G401.6 (cell line): ENCODE data around the gene FLAD1.
A peak's percentile ranks its signal among the peaks of the same experiment; 100 is the strongest.
"Not testable (repeated sequence)": the region's sequence is repeated elsewhere in the genome, so short reads cannot be mapped to it uniquely, and the experiment has no call there.

Source experiments
- FAIRE-seq: peaks from 2 replicates; lab custom pipeline; 2012; peaks lifted over from hg19 to GRCh38; lab: Jason Lieb, UNC

The FLAD1 gene

DNA sequence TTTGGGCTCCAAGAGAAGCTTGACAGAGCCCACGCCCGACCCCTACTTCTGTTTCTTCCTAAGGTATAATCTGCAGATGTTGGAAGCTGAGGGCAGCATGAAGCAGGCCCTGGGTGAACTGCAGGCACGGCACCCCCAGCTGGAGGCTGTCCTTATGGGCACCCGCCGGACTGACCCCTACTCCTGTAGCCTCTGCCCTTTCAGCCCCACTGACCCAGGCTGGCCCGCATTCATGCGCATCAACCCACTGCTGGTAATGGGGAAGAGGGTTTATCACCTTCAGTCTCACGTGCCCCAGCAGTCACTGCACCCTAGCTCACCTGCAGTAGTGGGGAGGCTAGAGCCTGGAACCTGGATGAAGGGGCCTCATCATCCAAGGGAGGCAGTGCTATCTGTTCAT, 7.1 kb downstream of the FLAD1 start:
- FAIRE-seq = no peak

DNA sequence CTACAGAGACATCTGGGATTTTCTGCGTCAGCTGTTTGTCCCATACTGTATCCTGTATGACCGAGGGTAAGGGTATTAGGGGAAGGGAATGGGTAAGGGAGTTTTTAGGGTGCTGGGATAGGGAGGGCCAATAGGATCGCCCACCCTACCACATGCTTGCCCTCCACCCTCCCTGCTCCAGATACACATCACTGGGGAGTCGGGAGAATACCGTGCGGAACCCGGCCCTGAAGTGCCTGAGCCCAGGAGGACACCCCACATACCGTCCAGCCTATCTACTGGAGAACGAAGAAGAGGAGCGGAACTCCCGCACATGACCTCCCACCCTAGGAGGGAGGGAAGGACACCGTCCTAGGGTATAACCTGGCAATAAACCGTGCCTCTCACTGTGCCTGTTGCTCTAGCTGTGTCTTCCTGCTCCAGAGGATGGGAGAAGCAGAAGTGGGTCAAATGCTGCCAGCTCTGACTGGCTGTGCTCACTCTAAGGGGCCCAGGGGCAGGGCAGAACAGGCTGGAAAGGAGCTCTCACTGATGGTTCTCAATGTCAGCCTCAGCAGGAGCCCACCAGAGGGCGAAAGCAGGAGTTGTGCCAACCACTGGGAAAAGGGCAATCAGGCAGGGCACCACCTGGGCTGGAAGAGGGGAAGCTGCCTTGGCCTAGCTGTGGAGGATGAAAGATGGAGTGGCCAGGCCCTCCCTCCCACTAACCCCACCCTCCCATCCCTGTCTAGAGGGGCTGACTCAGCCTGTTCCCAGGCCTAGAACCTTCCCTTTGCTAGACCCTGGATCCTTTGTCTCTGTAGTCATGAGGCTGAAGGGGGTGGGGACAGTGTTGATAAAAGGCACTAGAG, 9.8 kb downstream of the FLAD1 start:
- FAIRE-seq = no peak

DNA sequence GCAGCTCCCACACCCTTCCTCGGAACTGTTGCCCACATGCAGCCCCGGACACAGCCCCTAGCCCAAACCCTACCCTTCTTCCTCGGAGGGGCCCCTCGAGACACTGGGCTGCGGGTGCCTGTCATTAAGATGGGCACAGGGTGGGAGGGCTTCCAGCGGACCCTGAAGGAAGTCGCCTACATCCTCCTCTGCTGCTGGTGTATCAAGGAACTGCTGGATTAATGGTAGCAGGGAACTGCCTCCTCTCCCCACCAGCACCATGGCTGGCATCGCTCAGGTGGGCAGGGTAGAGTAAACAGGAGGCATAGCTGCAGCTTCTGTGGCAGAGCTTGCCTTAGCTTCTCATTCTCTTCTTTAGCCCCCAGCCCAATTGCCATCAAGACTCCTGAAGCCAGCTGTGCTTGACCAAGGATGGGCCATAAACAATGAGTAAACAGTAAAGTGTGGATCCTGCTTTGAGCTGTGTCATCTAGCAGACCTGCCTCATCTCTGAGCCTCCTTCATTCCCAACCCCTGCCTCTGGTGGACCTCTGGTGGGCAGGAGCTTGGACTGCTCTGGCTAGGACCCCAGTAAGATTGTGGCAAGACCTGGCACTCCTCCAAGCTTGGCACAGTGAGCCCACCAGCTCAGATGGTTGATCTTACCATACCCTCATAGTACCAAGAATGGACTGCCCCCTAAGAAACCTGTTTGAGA, 10.6 kb downstream of the FLAD1 start, which contains the start of gene LENEP:
Gene LENEP (plus strand): TSS at position 15 of the 697 bp plus-strand sequence. CDS start 22 bp downstream, at position 37.
- no peak for FAIRE-seq

DNA sequence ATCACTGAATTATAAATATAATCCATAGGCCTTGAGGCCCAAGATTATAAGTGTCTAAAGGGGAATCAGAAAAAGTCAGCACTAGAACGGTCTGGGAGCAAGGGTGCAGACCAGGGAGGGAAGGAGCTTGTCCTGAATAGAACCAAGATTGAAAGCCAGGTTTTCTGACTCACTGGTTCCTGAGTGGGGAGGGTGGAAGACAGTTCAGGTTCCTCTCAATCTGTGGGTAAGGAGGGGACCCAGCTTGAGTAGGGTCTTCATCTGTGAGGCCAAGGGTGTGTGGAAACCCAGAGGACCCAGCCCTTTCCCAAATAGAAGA, 11.1 kb downstream of the FLAD1 start:
- no peak for FAIRE-seq

DNA sequence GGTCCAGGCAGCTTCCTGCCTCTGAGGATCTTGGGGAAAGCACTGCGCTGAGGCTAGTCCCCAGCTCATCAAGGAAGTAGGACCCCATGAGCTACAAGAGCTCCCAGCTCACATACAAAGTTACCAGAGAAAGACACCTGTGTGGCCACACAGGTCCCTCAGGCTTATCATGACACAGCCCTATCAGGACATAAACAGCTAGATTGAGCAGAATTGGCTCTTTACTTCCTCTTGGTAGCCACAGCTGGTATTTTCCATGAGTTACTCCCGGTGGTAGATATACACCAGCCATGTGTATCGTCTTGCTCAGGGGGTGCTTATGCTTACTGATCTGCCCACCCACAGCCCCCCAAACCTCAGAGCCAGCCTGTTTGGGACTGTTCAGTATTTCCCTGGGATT, 11.4 kb downstream of the FLAD1 start:
- FAIRE-seq = no peak

DNA sequence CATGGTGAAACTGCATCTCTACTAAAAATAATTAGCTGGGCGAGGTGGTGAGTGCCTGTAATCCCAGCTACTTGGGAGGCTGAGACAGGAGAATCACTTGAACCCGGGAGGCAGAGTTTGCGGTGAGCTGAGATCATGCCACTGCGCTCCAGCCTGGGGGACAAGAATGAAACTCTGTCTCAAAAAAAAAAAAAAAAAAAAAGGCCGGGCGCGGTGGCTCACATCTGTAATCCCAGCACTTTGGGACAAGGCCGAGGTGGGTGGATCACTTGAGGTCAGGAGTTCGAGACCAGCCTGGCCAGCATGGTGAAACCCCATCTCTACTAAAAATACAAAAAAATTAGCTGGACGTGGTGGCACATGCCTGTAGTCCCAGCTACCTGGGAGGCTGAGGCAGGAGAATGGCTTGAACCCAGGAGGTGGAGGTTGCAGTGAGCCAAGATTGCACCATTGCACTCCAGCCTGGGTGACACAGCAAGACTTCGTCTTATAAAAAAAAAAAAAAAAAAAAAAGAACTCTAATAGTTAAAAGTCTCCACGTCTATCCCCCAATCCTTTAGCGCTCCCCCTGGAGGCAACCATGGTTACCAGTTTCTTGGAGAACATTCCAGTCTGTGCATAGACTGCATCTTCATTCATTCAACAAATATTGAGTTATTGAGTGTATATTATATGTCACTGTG, 12.3 kb downstream of the FLAD1 start:
- not testable (repeated sequence) for FAIRE-seq

DNA sequence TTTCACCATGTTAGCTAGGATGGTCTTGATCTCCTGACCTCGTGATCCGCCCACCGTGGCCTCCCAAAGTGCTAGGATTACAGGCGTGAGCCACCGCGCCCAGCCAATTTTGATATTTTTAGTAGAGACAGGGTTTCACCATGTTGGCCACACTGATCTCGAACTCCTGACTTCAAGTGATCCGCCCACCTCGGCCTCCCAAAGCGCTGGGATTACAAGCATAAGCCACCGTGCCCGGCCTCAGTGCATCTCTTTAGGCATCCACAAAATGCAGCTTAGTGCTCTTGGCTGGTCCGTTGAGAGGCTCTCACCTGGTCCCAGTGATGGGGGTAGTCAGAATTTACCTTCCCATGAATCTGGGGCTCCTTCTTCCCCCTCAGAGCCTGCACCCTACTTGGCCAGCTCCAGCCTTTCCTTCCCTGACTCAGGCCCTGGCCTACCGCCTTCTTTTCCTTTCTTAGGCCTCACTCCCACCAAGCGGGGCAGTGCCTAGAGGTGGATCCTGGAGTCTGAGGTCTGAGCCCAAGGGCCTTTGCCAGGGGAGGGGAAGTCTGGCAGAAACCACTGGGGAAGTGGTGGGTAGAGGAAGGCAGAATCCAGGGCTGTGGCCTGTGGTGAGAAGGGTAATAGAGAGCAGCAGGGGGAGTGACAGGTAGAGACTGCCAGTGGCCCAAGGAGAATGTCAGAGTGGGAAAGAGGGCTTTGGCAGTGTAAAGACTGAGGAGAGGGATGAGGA, 14.0 kb downstream of the FLAD1 start:
- no peak for FAIRE-seq

DNA sequence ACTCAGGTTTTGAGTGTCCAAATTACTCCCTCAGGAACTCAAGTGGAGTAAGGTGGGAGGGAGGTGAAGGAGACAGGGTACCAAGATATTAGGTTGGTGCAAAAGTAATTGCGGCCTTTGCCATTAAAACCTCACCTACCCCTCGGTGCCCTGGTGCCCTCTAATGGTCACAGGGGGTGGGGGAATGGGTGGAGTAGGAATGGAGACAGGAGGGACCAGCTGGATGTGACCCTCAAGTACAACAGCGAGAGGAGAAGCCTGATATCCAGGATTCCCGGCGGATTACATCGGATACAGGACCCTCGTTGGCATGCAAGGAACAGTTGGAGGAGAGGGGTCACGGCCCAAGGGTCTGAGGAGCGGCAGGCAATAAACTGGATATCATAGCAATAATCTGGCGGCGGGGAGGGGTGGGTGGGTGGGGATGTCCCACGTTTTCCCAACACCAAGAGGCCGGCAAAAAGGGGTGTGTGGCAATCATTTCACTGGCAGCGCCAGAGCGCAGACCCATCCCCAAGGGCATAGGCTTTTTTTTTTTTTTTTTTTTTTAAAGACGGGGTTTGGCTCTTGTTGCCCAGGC, 15.1 kb downstream of the FLAD1 start:
- FAIRE-seq = no peak

DNA sequence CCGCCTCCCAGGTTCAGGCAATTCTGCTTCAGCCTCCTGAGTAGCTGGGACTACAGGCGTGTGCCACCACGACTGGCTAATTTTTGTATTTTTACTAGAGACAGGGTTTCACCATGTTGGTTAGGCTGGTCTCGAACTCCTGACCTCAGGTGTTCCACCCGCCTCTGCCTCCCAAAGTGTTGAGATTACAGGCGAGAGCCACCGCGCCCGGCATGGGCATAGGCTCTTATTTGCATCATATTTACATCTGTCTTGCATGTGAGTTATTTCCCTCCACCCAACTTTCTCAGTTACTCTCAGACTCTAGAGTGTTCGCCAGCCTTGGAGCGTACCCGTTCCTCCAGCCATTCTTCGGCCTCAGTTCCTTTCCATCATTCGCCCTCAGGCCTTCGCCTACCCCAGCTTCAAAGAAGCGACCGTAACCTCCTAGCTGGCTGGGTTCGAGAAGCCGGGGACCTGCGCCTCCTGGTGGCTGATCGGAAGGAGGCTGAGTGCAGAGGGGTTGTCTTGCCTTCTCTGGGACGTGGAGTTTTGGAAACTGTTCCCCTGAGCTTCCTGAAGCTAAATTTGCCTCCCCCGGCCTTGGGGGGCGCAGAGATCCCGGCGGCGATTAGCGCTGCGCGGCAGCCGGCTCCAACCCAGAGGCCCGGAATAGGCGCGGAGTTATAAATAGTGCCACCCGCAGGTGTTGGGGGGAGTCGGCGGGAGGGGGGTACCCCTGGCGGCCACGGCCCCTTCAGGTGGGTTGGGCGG, 15.8 kb downstream of the FLAD1 start:
- FAIRE-seq = peak; percentile 93

DNA sequence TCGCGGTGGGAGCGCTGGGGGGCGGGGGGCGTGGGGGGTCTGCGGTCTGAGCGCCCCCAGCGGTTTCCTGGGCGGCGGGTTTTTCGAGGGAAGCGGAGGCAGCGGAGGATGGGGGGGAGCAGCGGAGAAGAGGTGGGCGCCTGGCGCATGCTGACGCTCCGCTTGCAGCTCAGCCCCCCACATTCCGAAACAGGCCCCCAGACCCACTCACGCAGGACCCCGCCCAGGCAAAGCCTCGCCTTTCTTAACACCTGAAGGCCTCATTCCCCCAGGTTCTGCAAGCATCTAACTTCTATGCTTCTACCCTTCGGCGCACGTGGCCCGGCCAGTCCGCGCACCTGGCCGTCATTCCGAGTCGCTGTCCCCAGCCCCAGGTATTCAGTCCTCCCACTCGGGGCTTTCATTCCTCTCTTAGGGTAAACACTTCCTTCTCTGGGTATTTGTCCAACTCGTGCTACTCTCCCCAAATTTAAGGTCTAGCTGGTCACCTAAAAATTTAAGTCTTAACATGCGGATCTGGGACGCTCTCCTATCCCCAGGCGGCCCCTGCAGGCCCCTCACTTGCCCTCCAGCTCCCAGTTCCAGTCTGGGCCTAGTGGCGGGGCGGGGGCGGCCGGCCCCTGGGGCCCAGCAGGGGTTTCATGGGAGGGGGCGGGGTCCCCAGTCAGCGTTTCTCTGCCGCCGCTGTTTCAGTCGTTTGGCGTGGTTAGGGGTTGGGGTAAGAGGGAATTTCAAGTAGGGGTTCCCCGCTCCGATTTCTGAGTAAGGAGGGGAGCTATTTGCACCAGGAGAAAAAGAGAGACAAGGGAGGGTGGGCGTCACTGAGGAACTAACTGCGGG, 16.6 kb downstream of the FLAD1 start:
- no peak for FAIRE-seq

DNA sequence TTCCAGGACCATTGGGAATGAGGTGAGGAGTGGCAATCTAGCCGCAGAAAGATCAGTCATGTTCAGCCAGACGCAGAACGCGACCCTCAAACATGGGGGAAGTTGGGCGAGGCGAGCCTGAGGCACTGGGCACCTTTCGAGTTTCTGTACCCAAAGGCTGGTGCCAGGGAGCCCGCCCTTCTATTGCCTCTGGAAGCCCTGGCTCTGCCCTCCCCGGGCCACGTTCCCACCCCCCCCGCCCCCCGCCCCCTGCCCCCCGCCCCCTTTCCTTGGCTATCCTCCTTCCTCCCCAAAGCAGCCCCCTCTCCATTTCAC, 17.2 kb downstream of the FLAD1 start:
- FAIRE-seq = no peak

DNA sequence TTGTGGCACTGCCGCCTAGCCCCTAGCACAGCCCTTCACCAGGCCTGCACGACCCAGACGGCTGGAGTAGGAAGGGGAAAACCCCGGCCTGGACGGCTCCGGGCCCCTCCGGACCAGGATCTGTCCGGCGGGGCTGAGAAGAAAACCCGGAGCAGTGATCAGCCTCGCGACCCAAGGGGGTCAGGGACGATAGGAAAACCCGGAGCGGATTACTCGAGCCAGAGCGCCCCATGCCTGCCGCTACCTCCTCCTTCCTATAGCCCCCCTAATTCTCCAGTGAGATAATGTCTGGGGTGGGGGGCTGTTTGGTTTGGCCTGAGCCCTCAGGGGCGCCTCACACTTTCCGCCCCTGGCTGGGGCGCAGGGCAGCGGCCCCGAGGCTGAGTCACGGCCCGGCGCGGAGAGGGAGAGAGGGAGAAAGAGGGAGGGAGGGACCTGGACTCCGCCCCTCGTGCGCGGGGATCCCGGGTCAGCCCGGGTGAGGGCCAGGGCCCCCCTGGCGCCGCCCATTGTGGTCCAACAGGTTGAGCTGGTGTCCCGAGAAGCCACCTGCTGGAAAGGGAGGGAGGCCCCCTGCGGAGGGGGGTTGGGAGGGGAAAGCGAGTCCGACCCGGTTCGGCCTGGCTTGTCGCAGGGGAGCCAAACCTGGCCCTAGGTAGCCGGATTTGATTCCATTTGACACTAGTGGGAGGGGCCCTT, 17.7 kb downstream of the FLAD1 start:
- FAIRE-seq = peak; percentile 41

DNA sequence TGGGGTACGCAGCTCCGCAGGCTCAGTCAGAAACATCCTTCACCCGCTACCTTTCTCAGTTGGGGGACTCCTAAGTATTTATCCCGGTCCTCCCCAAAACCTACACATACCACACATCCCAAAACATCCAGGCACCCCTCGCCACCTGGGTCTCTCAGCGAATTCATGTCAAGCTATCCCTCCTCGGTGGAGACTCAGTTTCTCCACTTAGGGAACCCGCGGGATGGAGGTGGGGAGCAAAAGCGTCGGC, 18.2 kb downstream of the FLAD1 start:
- no peak for FAIRE-seq

DNA sequence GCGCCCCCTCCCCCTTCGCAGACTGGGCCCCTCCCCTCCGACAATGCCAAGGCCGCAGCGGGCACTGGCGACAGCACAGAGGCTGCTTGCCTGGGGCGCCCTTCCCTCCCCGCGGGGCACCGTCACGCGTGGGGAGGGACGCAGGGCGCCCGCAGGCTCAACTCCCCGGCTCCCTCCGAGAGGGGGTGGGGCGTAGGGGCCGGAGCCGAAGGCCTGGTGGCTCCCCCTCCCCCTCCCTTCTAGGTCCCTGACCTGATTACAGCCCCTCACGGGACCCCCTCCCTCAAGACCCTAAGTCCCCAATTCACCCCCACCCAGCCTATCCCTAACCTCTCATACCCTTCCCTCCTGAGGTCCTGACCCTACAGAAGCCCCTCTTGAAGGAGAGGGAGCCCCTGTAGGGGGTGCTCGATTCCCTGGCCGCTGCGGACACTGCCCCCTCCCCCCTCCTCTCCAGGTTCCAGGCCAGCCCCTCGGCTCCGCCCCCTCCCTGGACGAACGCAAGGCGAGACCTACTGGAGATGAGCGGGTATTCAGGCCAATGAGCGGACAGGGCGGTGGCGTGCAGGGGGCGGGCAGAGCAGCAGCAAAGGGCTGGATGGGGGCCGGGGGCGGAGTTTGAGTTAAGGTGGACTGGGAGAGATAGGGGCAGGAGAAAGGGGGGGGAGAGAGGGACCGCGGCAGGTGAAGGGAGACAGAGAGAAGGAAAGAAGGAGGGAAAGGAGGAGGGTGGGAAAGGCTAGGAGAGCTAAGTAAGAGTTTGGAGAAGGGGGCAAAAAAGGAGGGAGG, 18.7 kb downstream of the FLAD1 start:
- peak; percentile 90 for FAIRE-seq

DNA sequence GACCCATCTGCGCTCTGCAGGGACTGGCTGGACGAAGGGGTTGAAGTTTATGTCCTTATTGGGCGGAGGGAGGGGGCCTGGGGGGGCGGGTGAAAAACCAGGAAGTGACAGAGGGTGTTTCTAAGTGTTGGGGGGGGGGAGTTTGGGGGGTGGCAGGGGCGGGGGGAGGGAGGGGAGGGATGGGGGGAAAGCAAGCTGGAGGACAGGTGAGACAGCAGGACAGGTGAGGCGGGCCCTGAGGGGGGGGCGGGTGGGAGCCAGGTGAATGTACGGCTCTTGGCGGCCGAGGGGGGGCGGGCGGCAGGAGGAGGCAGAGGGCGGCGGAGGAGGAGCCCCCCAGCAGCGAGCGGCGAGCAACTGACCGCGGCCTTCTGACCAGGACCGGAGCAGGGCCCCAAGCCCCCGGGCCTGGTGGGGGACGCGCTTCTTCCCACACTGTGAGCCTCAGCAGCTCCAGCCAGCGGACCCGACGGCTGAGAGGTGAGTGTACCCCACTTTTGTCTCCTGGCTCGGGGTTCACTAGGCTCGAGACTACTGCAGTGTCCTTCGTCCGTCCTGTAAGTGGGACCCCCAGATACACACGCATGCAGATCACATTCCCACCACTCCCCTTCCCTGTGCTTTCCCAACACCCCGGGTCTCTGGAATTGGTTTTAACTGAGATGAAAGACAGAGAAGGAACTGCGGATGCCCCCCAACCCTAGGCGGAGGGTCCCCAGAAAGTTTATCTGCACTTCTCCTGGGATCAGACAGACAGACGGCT, 19.5 kb downstream of the FLAD1 start, which contains the start of gene ZBTB7B:
Gene ZBTB7B (plus strand): TSS at position 339 of the 763 bp plus-strand sequence. CDS start 11,859 bp downstream, outside the sequence.
- FAIRE-seq = no peak

DNA sequence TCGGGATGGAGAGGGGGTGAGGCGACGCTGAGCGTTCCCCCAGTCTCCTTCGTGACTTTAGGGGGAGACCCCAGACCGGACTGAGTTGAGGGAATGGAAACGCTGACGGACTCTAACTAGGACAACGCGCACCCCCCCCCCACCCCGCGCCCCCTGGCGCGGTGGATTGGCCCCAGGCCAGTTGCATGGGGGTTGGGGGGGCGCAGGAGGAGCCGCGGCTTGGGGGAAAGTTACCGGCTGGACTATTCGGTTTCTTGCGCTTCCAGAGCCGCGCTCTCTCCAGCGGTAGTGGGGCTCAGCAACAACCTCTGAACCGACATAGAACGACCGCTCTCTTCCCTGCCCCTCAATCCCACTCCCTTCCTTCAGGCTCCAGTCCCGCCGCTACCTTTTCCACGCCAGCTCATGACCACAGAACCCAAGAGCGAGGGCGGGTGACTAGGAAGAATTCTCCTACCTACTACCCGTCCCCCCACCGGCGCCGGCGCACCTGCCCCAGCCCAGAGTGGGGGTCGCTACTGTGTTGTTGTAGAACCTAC, 20.2 kb downstream of the FLAD1 start:
- no peak for FAIRE-seq

DNA sequence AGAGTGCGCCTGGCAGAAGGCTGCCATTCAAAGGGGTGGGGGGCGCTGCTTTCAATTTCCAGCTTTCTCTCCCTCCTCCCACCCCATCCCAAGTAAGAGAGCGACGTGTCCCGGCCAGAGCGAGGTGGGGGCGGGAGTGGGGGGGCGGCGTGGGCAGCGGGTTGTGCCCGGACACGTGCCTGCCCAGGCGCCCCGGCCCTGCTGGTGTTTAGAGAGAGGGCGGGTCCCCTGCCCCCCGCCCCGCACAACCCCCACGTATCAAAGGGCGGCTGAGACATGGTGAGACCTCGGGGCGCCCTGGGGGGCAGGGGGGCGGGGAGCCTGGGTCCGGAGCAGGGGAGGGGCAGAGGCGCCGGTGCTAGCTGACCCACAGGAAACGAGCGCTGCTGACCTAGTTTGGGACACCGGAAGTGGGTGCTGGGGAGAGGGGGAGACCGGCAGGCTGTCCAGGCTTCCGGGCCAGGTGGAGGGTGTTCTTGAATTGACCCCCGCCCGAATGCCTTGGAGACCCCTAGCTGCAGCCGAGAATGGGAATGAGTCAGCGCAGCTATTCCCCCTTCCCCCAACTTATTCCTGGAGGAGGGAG, 20.7 kb downstream of the FLAD1 start:
- FAIRE-seq = no peak
